ENCODE results near the gene CDC6.
"Not testable (repeated sequence)": the region's sequence is repeated elsewhere in the genome, so short reads cannot be mapped to it uniquely, and the experiment has no call there.

CDC6 gene

DNA sequence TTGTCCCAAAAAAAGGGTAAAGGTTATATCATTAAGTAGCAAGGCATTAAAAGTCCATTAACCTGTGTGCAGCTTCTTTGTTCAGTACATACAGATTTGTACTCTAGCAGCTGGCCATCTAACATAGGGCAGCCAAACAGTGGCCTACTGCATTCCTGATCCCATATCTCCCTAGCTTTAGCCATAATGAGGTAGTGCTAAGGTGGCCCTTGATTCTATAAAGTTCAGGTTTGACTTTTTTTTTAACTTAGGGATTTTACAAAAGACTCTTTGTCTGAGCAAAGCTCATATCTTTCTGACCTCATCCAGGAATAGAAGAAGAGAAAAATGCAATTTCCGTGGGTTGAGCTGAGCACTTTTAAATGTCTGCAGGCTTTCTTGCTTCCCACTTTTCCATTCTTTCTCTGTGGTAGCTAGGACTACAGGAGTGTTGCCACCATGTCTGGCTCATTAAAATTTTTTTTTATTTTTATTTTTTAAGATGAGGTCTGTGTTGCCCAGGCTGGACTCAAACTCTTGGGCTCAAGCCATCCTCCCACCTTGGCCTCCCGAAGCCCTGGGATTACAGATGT, 19.5 kb upstream of the CDC6 start:
- TF ChIP-seq ZNF274 (IDR thresholded peaks at IDR 0.05; ENCODE audit: low read depth, low read length), result no peak
- no peak overlapping the region for H3K4me3 ChIP-seq (ENCODE audit: low read length)

DNA sequence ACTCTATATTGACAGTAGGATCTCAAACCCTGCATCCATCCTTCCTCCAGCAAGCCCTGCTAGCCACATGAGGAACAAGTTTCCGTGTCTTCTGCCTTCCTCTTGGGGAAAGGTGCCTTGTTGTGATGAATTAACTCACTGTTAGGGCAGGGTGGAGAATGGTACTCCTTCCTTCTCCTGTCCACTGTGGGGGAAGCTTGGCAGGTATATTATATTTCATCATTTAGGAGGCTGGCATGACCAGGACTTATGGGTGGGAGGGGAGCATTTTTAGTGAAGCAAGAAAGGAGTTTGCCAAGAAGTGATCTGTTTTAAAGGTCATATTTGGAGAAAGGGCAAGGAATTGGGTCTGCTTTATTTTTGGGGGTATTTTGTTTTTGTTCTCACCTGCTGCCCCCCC, 9.3 kb upstream of the CDC6 start:
- no peak for TF ChIP-seq ZNF274 (IDR thresholded peaks at IDR 0.05; ENCODE audit: low read depth, low read length)

DNA sequence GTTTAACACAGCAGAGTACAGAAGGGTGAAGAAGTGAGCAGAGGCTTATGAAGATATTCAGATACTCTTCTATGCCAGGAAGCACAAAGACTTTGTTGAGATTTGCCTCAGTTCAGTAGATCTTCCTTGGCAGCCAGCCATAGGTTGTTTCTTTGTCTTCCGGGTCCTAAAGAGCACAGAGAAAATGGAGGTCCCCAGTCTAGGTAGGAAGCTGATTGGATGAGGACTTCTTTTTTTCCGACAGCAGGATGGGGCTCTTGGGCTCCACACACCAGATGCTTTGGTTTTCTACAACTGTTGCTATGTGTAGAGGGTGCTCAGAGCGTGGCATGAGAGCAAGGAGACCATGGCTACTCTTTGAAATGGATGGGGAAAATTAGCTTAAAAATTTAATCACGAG, 8.3 kb upstream of the CDC6 start:
- no peak for TF ChIP-seq ZNF274 (IDR thresholded peaks at IDR 0.05; ENCODE audit: low read depth, low read length)
- no peak overlapping the region for H3K4me3 ChIP-seq (ENCODE audit: low read length)

More for the DNA sequence above, 9.3 kb upstream of the CDC6 start:
- no peak overlapping the region for H3K4me3 ChIP-seq (ENCODE audit: low read length)

DNA sequence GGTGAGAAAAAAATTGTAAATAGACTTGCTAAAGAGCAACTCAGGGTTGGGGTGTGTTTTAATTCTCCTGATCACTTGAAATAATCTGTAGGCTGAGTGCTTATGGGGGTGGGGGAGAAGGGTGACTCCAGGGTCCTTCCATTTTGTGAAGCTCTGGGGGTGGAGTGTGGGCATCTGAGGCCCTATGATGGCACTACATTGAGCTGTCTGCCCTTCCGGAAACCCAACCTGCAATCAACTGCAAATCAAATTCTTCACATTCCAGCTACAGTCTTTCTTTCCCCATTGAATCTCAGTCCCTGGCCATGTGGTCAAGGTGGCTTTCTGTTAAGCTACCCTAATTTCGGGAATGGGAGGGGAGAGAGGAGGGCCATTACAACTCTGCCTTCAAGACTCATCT, 6.0 kb upstream of the CDC6 start:
- H3K4me3 ChIP-seq (ENCODE audit: low read length), result no peak overlapping the region
- TF ChIP-seq ZNF274 (IDR thresholded peaks at IDR 0.05; ENCODE audit: low read depth, low read length), result no peak

DNA sequence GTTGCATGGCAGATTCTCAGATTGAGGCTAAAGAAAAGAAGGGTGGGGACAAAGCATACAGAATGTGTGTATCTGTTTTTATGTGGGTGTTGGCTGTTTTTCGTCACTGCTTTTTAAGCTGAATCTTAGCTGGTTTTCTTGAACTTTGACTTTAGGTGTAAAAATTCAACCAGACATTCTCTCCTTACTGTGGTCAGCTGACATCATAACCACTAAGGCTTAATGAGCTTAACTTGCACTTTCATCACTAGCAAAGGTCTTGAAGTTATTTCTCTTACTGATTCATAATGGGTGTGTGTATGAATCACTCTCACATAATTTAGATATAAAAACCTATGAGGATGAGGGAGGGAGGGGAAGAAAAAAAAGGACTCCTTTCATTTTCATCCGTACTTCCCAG, 4.0 kb upstream of the CDC6 start:
- no peak overlapping the region for H3K4me3 ChIP-seq (ENCODE audit: low read length)
- no peak for TF ChIP-seq ZNF274 (IDR thresholded peaks at IDR 0.05; ENCODE audit: low read depth, low read length)

DNA sequence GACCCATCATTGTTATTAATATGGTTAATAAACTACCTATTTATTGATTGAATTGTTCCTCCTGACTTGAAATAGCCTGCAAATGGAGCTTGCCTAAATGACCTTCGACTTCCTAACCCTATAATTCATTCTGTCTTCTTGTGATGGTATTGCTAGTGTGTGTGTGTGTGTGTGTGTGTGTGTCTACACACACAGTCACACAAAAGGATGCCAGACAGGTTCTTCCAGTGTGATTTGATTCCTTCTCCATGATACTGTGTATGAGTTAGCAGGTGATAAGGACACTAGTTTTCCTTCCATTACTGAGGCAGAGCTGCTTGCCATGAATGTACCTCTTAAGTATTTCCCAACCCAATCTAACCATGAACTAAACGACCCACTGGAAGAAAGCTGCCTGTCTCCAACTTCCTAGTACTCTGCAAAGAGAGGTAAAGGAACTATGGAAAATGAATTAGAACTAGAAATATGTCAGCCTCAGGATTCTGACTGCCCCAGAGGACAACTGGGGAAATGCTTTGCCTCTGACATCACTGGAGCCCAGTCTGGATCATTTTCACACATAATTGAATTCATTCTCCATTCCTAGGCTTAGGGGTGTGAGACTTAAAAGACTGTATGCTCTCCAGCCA, 3.5 kb upstream of the CDC6 start:
- no peak overlapping the region for H3K4me3 ChIP-seq (ENCODE audit: low read length)
- no peak for TF ChIP-seq ZNF274 (IDR thresholded peaks at IDR 0.05; ENCODE audit: low read depth, low read length)

DNA sequence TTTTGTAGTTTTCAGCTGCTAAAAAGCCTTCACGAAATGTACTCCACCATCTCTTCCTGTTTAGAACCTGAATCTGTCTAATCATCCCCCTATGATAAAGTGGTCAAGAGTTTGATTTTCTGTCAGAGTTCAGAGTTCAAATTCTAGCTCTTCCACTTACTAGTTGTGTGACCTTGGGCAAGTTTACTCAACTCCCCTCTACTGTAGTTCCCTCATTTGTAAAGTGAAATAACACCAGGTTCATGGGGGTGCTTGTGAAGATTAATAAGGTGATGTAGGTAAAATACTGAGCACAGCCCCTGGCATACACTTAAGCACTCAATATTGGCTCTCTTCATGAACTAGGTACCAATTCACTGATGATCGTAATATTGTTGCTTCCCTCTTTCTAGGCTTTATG, 1.2 kb upstream of the CDC6 start:
- no peak overlapping the region for H3K4me3 ChIP-seq (ENCODE audit: low read length)
- no peak for TF ChIP-seq ZNF274 (IDR thresholded peaks at IDR 0.05; ENCODE audit: low read depth, low read length)

DNA sequence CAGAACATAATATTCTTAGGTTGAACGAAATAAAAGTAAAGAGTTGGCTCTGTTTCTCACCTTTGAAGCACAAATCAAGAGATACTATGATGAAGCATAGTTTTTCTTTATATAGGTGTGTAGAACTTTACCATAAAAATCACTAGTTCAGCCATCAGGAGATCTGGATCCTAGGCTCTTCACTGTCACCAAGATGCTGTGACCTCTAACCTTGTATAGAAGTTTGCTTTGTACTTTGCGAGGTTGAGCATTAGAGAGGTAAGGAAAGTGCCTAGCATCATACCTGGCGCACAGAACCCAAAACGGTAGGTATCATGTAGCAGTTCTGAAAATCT, 553 bp upstream of the CDC6 start:
- H3K4me3 ChIP-seq (ENCODE audit: low read length), result no peak overlapping the region
- TF ChIP-seq ZNF274 (IDR thresholded peaks at IDR 0.05; ENCODE audit: low read depth, low read length), result no peak

DNA sequence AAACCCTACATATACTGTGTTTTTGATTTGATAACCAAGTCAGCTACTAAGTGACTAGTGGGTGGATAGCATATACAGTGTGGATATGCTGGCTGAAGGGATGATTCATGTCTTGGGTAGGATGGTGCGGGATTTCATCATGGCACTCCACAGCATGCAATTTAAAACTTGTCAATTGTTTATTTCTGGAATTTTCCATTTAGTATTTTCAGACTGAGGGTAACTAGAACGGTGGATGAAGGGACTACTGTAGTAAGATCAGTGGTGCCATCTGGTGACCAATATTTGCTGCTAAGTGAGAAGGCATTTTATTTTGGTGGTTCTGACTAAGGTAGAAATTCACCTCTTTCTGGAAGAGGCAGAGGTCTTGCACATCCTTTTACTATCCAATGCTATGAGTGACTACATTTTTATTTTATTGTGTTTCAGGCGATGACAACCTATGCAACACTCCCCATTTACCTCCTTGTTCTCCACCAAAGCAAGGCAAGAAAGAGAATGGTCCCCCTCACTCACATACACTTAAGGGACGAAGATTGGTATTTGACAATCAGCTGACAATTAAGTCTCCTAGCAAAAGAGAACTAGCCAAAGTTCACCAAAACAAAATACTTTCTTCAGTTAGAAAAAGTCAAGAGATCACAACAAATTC, 3.1 kb downstream of the CDC6 start:
- TF ChIP-seq ZNF274 (IDR thresholded peaks at IDR 0.05; ENCODE audit: low read depth, low read length), result no peak
- no peak overlapping the region for H3K4me3 ChIP-seq (ENCODE audit: low read length)

DNA sequence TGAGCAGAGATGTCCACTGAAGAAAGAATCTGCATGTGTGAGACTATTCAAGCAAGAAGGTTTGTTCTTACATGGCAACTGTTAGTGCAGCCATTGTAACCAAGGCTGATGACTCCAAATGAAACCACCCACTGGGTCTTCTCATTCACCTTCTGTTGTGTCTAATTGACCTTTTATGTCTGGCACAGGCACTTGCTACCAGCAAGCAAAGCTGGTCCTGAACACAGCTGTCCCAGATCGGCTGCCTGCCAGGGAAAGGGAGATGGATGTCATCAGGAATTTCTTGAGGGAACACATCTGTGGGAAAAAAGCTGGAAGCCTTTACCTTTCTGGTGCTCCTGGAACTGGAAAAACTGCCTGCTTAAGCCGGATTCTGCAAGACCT, 3.6 kb downstream of the CDC6 start:
- no peak for TF ChIP-seq ZNF274 (IDR thresholded peaks at IDR 0.05; ENCODE audit: low read depth, low read length)
- no peak overlapping the region for H3K4me3 ChIP-seq (ENCODE audit: low read length)

DNA sequence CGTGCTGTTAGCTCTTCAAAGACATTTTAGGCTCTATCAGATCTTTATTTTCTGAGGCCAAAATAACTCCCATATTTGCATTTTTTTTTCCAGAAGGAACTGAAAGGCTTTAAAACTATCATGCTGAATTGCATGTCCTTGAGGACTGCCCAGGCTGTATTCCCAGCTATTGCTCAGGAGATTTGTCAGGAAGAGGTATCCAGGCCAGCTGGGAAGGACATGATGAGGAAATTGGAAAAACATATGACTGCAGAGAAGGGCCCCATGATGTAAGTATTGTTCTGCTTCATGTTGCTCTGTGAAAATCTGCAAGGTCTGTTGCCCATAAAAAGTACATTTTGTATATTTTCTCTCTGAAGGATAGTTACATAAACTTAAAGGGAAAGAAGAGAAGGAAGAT, 5.7 kb downstream of the CDC6 start:
- no peak for TF ChIP-seq ZNF274 (IDR thresholded peaks at IDR 0.05; ENCODE audit: low read depth, low read length)

DNA sequence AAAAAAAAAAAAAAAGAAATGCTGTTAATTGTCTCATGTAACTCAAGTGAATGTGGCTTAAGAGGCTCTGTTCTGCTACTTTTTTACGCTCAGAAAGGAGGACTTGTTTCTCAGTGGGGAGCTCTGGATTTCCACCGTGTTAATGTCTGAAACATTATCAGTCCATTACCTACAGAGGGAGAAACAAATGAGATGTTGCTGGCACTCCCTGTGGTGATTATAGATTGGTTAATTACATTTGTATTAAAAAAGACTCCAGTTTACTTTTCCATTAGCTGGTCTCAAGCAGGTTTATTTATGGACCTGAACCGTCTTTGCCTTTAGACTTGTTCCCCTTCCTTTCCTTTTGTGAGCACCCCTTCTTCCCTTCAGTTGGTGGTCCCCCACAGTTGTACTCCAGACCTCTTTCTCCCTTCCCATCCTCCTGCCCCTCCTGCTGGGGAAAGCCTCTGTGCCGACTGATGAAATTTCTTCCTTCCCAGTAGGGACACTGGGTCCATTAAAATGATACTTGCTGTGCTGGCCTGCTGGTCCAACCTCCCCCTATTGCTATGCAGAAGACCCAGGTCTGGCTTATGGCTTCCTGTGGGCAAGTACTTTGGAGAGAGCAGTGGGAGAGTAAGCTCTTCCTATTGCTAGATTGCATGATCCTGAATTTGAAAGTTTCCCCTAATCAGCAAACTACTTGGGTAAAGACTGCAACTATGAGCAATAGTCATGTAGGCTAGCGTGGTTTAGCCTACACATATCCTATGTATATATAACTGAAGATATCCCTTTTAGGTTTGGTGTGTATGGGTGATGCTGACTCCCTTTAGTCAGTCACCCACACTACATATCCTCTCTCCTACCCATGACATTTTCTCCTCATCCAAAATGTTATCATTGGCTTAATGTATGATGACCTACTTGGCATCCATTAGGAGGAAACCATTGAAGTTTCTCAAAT, 8.1 kb downstream of the CDC6 start:
- TF ChIP-seq ZNF274 (IDR thresholded peaks at IDR 0.05; ENCODE audit: low read depth, low read length), result no peak
- H3K4me3 ChIP-seq (ENCODE audit: low read length), result no peak overlapping the region

More for the DNA sequence above, 5.7 kb downstream of the CDC6 start:
- no peak overlapping the region for H3K4me3 ChIP-seq (ENCODE audit: low read length)

DNA sequence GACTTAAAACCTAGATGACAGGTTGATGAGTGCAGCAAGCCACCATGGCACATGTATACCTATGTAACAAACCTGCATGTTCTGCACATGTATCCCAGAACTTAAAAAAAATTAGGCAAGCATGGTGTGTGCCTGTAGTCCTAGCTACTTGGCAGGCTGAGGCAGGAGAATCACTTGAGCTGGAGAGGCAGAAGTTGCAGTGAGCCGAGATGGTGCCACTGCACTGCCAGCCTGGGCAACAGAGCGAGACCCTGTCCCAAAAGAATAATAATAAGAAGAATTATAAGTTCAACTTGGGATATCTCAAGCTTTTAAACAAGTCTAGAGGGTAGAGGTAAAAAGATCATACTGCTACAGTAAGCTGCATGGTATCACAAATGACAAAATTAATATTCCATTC, 9.8 kb downstream of the CDC6 start:
- TF ChIP-seq ZNF274 (IDR thresholded peaks at IDR 0.05; ENCODE audit: low read depth, low read length), result no peak
- H3K4me3 ChIP-seq (ENCODE audit: low read length), result no peak overlapping the region

DNA sequence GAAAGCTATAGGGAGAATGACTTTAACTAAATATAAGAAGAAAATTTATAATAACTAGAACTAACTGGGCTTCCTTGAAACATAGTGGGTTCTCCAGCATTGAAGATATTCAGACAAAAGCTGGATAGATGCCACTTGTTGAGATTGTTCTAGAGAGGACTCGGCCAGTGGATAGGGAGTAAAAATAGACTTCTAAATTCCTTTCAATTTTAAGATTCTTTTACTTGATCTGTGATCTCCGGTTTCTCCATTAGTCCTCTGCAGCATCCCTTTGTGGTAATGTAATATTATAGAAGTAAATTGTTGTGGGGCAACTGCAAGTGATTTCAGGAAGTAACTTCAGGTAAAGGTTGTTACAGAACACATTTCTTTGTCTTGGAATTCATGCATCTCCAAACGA, 11.0 kb downstream of the CDC6 start:
- TF ChIP-seq ZNF274 (IDR thresholded peaks at IDR 0.05; ENCODE audit: low read depth, low read length), result no peak
- H3K4me3 ChIP-seq (ENCODE audit: low read length), result no peak overlapping the region

DNA sequence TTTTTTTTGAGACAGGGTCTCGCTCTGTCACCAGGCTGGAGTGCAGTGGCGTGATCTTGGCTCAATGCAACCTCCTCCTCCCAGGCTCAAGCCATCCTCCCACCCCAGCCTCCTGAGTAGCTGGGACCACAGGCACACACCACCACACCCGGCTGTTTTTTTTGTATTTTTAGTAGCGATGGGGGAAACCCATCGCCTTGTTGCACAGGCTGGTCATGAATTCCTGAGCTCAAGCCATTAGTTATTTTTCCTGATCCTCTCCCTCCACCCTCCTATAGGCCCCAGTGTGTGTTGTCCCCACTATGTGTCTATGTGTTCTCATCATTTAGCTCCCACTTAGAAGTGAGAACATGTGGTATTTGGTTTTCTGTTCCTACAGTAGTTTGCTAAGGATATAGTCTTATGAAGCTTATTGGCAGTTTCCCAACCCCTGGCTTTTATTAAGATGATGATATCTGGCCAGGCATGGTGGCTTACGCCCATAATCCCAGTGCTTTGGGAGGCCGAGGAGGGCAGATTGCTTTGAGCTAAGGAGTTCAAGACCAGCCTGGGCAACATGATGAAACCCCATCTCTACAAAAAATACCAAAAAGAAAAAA, 11.6 kb downstream of the CDC6 start:
- not testable (repeated sequence) for H3K4me3 ChIP-seq (ENCODE audit: low read length)

Measured in GM08714 (cell line).